A549 (cell line): ENCODE results near the gene DHRS3.

Experiments
- CHD2 ChIP-seq: fragments of 150-350 bp; IDR thresholded peaks from 2 replicates; pipeline ENCODE4 v1.6.1; 2014; ENCODE audit warnings: low read length; ENCODE audit not compliant: partially characterized antibody
- CHD4 ChIP-seq: fragments of 200-600 bp; sonication (generic); IDR thresholded peaks from 2 replicates; pipeline ENCODE4 v1.6.1; 2016; ENCODE audit warnings: antibody characterized with exemption, mild to moderate bottlenecking, borderline replicate concordance
- ESRRA ChIP-seq: fragments of 150-350 bp; IDR thresholded peaks from 2 replicates; pipeline ENCODE4 v1.6.1; 2014; ENCODE audit warnings: mild to moderate bottlenecking, low read length, borderline replicate concordance
- HDAC2 ChIP-seq: fragments of 200-600 bp; sonication (generic); IDR thresholded peaks from 2 replicates; pipeline ENCODE4 v1.6.1; 2016
- POLR2A ChIP-seq: IDR thresholded peaks from 2 replicates; pipeline ENCODE4 v1.6.1; 2012; ENCODE audit warnings: mild to moderate bottlenecking, low read length
- RAD21 ChIP-seq, 2 experiments: fragments of >200 bp in 1 of 2; sonication (Bioruptor Twin) in 1 of 2; formaldehyde crosslinking in 1 of 2; IDR thresholded peaks in 1 of 2; conservative IDR thresholded peaks in 1 of 2; 2 replicates in 1 of 2; 3 replicates in 1 of 2; pipeline ENCODE4 v1.6.1; 2012 to 2018; ENCODE audit warnings: inconsistent platforms in 1 of 2
- RCOR1 ChIP-seq: fragments of 150-350 bp; IDR thresholded peaks from 2 replicates; pipeline ENCODE4 v1.6.1; 2014; ENCODE audit warnings: antibody characterized with exemption, low read length, low read depth
- REST ChIP-seq: fragments of 200-600 bp; sonication (generic); IDR thresholded peaks from 2 replicates; pipeline ENCODE4 v1.6.1; 2016; ENCODE audit warnings: antibody characterized with exemption, mild to moderate bottlenecking, moderate library complexity
- TF ChIP-seq, protein P1 (sequence below): fragments of >200 bp; sonication (Bioruptor Twin); formaldehyde crosslinking; IDR thresholded peaks from 3 replicates; pipeline ENCODE4 v1.5.1; 2016
- TF ChIP-seq, protein P2 (sequence below): IDR thresholded peaks from 2 replicates; pipeline ENCODE4 v1.6.1; 2012; ENCODE audit warnings: low read depth, borderline replicate concordance

DNA sequence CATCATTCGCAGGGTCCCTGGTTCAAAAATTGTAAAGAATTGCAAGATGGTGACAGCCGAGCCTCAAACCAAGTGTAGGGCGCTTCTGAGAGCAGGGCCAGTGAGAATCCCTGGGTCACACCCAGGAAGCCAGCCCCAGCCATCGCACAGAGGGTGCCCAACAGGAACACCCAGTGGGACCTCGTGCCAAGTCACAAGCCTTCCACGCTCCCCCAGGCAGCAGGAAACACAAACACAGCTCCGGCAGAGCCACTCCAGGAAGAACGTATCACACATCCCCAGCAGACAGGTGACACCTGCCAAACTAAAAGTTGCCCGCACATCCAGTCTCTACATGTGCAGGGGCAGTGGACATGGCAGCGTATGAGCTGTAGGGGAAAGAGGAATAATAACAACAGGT is 20.2 kb downstream of the DHRS3 start:
- TF ChIP-seq REST = no peak
- TF ChIP-seq POLR2A = no peak
- TF ChIP-seq, protein P1, sequence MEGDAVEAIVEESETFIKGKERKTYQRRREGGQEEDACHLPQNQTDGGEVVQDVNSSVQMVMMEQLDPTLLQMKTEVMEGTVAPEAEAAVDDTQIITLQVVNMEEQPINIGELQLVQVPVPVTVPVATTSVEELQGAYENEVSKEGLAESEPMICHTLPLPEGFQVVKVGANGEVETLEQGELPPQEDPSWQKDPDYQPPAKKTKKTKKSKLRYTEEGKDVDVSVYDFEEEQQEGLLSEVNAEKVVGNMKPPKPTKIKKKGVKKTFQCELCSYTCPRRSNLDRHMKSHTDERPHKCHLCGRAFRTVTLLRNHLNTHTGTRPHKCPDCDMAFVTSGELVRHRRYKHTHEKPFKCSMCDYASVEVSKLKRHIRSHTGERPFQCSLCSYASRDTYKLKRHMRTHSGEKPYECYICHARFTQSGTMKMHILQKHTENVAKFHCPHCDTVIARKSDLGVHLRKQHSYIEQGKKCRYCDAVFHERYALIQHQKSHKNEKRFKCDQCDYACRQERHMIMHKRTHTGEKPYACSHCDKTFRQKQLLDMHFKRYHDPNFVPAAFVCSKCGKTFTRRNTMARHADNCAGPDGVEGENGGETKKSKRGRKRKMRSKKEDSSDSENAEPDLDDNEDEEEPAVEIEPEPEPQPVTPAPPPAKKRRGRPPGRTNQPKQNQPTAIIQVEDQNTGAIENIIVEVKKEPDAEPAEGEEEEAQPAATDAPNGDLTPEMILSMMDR = no peak
- TF ChIP-seq, protein P2, sequence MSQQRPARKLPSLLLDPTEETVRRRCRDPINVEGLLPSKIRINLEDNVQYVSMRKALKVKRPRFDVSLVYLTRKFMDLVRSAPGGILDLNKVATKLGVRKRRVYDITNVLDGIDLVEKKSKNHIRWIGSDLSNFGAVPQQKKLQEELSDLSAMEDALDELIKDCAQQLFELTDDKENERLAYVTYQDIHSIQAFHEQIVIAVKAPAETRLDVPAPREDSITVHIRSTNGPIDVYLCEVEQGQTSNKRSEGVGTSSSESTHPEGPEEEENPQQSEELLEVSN = no peak
- TF ChIP-seq ESRRA = no peak
- no peak for TF ChIP-seq RCOR1
- TF ChIP-seq CHD4 = no peak
- no peak for TF ChIP-seq CHD2
- no peak for TF ChIP-seq RAD21 (conservative IDR thresholded peaks at IDR 0.05 in 1 of 2, IDR thresholded peaks at IDR 0.05 in 1 of 2)
- no peak for TF ChIP-seq HDAC2
